Measurements from ENCODE around the gene PRPSAP1.
A peak's percentile ranks its signal among the peaks of the same experiment; 100 is the strongest.

Gene PRPSAP1

GRCh38 chr17:76378548-76379274 is 25.0 kb upstream of the PRPSAP1 start:
- TF ChIP-seq CTCF (conservative IDR thresholded peaks at IDR 0.05; ENCODE audit: low read depth), result no peak
- DNase-seq (ENCODE audit: low spot score), result no peak
- ChIA-PET POLR2A (ENCODE audit: low non-redundant PET) (no interaction called here), CTCF (interaction anchor here (0.7 kb wide), 1 partner anchor 19 kb away, joined by 4 read pairs; no protein-coding TSS in a partner anchor)
- H3K27ac ChIP-seq, result peak overlapping the region; percentile 11; the same call in 1 of the 2 replicates

GRCh38 chr17:76376318-76377133 is 22.8 kb upstream of the PRPSAP1 start:
- ChIA-PET POLR2A (ENCODE audit: low non-redundant PET) (no interaction called here), CTCF (interaction anchor here (0.6 to 2.2 kb wide), 3 partner anchors 9 to 302 kb away, joined by 3 to 11 read pairs (median 3); no protein-coding TSS in a partner anchor)
- DNase-seq (ENCODE audit: low spot score), result no peak
- H3K27ac ChIP-seq, result peak overlapping the region; percentile 95
- TF ChIP-seq CTCF (conservative IDR thresholded peaks at IDR 0.05; ENCODE audit: low read depth), result no peak

- no peak for TF ChIP-seq CTCF (conservative IDR thresholded peaks at IDR 0.05; ENCODE audit: low read depth)
- DNase-seq (ENCODE audit: low spot score), result peak; percentile 53
- ChIA-PET POLR2A (ENCODE audit: low non-redundant PET) (no interaction called here), CTCF (interaction anchor here (0.5 to 2.4 kb wide), 5 partner anchors 10 to 36 kb away, joined by 3 to 22 read pairs (median 9); partner anchors contain the start of gene SPHK1)
- H3K27ac ChIP-seq, result peak overlapping the region; percentile 95
These were observed 18.2 kb upstream of the PRPSAP1 start for GRCh38 chr17:76371656-76372628.

- POLR2A ChIA-PET (ENCODE audit: low non-redundant PET), result interaction anchor here (0.7 to 1.0 kb wide), 2 partner anchors 8 to 14 kb away, joined by 4 to 12 read pairs; partner anchors contain the start of gene SPHK1
- H3K27ac ChIP-seq, result peak overlapping the region; percentile 95
- TF ChIP-seq CTCF (conservative IDR thresholded peaks at IDR 0.05; ENCODE audit: low read depth), result peak; percentile 94
- DNase-seq (ENCODE audit: low spot score), result peak; percentile 79
- CTCF ChIA-PET, result interaction anchor here (0.5 to 2.4 kb wide), 19 partner anchors 9 to 359 kb away, joined by 3 to 22 read pairs (median 4); partner anchors contain the start of genes PRPSAP1 and SPHK1
These were observed 16.7 kb upstream of the PRPSAP1 start for GRCh38 chr17:76370261-76370993.

GRCh38 chr17:76369804-76370203 is 16.1 kb upstream of the PRPSAP1 start:
- TF ChIP-seq CTCF (conservative IDR thresholded peaks at IDR 0.05; ENCODE audit: low read depth), result no peak
- ChIA-PET POLR2A (ENCODE audit: low non-redundant PET) (interaction anchor here (0.7 to 1.0 kb wide), 2 partner anchors 7 to 15 kb away, joined by 4 to 12 read pairs; partner anchors contain the start of gene SPHK1), CTCF (interaction anchor here (0.6 to 2.4 kb wide), 14 partner anchors 8 to 171 kb away, joined by 3 to 22 read pairs (median 4); partner anchors contain the start of genes PRPSAP1 and SPHK1)
- peak overlapping the region; percentile 95 for H3K27ac ChIP-seq
- DNase-seq (ENCODE audit: low spot score), result no peak
